Activated T-cell treated with anti-CD3 and anti-CD28 coated beads, Interleukin-2, amount 50 U/mL, for 1 hour (primary cell): ENCODE results near the gene TOGARAM1.

ENCODE experiments used
- DNase-seq: peaks from one replicate; pipeline ENCODE4 v3.0.0-alpha.2; 2020

The TOGARAM1 gene

DNA sequence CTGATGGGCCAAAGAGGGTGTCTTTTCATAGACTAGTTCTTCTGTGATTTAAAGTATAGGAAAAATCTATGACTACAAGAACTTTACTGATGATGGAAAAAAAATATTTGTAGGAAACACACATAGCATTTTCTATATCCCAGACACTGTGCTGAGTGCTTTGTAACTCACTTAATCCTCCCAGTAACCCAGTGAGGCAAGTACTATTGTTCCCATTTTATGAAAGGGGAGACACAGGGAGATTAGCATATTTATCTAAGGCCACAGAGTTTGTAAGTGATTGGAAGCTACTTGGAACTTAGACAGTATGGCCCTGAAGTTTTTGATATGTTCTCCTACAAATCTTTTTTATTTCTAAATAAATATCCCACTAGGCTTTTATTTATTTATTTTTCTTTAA, 141.8 kb downstream of the TOGARAM1 start:
- DNase-seq, result no peak

DNA sequence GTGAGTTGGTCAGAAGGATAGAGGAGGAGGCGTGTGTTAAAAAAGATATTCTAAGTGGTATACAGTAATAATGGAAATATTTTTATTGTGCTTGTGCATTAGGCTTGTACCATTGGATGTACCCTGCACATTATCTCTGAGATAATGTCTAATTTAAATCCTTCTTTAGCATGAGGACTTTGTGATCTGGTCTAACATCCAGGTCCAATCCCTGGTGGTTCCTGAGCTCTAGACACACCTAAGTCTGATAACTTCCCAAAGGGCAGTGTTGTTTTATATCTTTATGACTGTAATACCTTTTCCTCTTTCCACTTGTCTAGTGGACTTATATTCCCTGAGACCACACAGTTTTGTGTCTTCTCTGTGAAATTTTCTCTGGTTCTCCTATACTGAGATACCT, 142.6 kb downstream of the TOGARAM1 start:
- no peak for DNase-seq

DNA sequence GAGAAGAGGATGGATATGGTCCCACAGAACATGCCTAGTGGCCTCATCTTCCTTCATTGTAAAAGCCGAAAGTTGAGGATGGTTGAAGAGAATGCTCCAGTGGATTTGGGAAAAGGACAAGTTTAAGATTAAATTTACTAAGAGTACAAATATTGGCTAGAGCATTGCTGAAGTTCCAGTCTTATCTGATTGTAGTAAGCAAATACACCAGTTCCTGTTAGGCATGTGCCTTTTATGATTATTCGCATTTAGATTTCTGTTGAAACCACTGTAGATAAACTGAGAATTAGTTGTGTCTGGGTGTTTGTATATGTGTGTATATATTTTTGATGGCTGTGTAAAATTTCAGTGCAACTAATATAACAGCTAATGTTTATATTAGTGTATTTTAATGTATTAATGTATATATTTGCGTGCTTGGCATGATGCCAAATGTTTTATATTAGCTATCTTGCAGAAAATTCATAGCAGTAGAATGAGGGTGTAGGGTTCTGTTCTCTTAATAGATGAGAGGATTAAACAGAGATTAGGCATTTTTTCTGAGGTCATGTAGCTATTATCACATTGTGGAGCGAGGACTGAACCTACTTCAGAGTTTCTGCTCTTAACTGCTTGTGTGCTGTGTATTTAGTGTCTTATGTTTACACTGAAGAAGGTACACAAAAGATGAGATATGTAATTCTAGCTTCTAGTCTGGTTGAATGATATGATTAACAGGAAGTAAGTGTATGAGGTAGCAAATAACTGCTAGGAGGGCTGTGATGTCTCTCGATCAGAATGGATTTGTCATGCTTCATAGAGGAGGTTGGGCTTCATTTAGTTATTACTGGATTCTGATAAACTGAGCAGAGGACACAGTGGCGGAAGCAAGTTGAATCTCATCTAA, 151.1 kb downstream of the TOGARAM1 start:
- no peak for DNase-seq

DNA sequence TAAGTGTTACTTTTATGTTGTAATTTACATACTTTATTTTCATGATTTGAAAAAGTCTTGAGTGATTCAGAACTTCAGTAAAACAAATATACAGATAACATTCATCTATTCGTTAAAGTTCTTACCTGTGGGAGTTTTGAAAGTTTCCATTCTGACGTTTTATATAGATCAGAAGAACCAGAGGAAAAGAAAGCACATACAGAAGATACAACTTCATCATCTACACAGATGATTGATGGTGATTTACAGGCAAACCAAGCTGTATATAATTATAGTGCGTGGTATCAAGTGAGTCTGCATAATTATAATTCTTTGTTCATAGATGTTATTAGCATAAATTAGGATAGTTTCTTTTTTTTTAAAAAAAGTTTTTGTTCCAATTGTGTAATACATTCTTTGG, 152.3 kb downstream of the TOGARAM1 start:
- DNase-seq, result no peak

DNA sequence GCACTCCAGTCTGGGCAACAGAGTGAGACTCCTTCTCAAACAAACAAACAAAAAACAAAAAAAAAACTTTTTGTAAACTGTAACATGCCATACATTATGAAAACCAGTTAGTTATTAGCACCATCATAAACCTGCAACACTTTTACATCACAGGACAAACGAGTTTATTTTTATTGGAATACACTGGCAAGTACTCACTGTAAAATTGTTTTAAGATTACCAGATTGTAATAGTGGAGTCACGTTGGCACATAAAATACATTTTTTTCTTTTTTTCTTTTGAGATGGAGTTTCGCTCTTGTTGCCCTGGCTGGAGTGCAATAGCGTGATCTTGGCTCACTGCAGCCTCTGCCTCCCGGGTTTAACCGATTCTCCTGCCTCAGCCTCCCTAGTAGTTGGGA, 156.6 kb downstream of the TOGARAM1 start:
- DNase-seq, result no peak

DNA sequence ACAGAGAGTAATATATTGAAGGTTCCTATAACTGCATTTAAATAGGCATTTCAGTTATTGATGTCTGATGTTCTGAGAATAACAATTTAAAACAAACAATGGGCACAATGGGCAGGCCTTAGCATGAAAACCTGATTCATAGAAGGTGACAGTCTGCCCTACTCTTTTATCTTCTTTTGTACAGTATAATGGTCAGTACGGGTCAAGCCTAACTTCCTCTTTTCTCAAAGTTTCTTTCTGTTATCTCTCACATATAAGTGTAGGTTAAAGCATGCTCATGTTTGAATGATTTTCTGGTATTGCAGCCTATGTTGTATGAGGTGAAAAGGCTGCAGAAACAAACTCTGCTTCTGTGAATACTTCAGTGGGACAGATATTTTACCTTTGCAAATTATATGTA, 158.1 kb downstream of the TOGARAM1 start:
- no peak for DNase-seq

DNA sequence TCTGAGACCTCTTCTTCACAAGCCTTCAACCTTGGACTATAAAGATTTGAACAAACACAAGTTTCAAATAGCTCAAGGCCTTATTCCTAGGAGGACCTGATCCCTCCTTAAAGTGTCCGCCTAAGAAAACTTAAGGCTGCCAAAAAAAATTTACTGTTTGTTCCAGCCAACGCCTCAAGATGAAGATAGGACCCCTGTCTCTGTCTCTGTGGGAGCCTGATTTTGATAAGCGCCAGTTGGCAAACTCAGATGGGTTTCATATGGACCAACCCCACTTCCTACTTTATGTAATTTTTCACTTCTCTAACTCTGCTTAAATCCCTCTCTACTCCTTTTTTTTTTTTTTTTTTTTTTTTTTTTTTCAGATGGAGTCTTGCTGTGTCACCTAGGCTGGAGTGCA, 161.3 kb downstream of the TOGARAM1 start:
- no peak for DNase-seq
